HEK293 (cell line): ENCODE measurements around the gene EID2.
A peak's percentile ranks its signal among the peaks of the same experiment; 100 is the strongest.

Experiments
- CTCF ChIA-PET: fragments of 350-600 bp; formaldehyde crosslinking; extraction: SDS; loops from one replicate; lab custom pipeline; 2021; ENCODE audit warnings: antibody characterized with exemption; lab: Yijun Ruan, JAX
- POLR2A ChIA-PET: fragments of 300-600 bp; formaldehyde crosslinking; extraction: SDS; loops from one replicate; lab custom pipeline; 2020; ENCODE audit warnings: antibody characterized with exemption, inconsistent platforms; lab: Yijun Ruan, JAX
- H3K27ac ChIP-seq: fragments of 200-500 bp; sonication (Bioruptor generic); 2 replicates; pipeline ENCODE4 v1.5.1; 2014; ENCODE audit warnings: low read depth, low read length, control low read depth, inconsistent platforms; ENCODE audit errors: extremely low read depth
- H3K36me3 ChIP-seq, 2 experiments: fragments of 200-500 bp in 1 of 2; sonication (Bioruptor generic) in 1 of 2; 1 replicate in 1 of 2; 2 replicates in 1 of 2; pipeline ENCODE4 v1.5.1; 2014 to 2017; ENCODE audit warnings: inconsistent platforms in 2 of 2, low read length in 2 of 2; ENCODE audit not compliant: control insufficient read depth in 2 of 2, insufficient read depth in 1 of 2
- H3K4me1 ChIP-seq: fragments of 200-500 bp; sonication (Bioruptor generic); 2 replicates; pipeline ENCODE4 v1.5.1; 2014; ENCODE audit warnings: mild to moderate bottlenecking, low read length, inconsistent platforms; ENCODE audit not compliant: control insufficient read depth, insufficient read depth
- H3K4me3 ChIP-seq: 2 replicates; pipeline ENCODE4 v1.5.1; 2011; ENCODE audit warnings: low read depth, mild to moderate bottlenecking, control low read depth, low read length, moderate library complexity
- H3K9me3 ChIP-seq: fragments of 200-500 bp; sonication (Bioruptor generic); 2 replicates; pipeline ENCODE4 v1.5.1; 2014; ENCODE audit warnings: low read depth, low read length, inconsistent platforms; ENCODE audit not compliant: control insufficient read depth, insufficient read depth
- EGR2 ChIP-seq: fragments of 450-650 bp; formaldehyde crosslinking; IDR thresholded peaks from 2 replicates; pipeline ENCODE4 v1.5.1; 2016; ENCODE audit warnings: low read depth, missing biosample characterization, missing genetic modification characterization
- GLI2 ChIP-seq: fragments of 450-650 bp; formaldehyde crosslinking; IDR thresholded peaks from 2 replicates; pipeline ENCODE4; 2017; ENCODE audit warnings: missing biosample characterization, missing genetic modification characterization, low read depth, borderline replicate concordance
- GLIS2 ChIP-seq: fragments of 450-650 bp; formaldehyde crosslinking; IDR thresholded peaks from 2 replicates; pipeline ENCODE4 v1.5.1; 2016; ENCODE audit warnings: missing biosample characterization, missing genetic modification characterization
- HOXA7 ChIP-seq: sonication (generic); formaldehyde crosslinking; IDR thresholded peaks from 2 replicates; pipeline ENCODE4 v1.8.1; 2022; ENCODE audit warnings: missing genetic modification reagents, borderline replicate concordance
- INSM2 ChIP-seq: fragments of 450-650 bp; formaldehyde crosslinking; IDR thresholded peaks from 2 replicates; pipeline ENCODE4 v1.5.1; 2016; ENCODE audit warnings: missing biosample characterization, missing genetic modification characterization
- KLF10 ChIP-seq: fragments of 450-650 bp; IDR thresholded peaks from 2 replicates; pipeline ENCODE4 v1.5.1; 2018; ENCODE audit warnings: missing biosample characterization, mild to moderate bottlenecking, missing genetic modification characterization
- KLF8 ChIP-seq: fragments of 450-650 bp; formaldehyde crosslinking; IDR thresholded peaks from 2 replicates; pipeline ENCODE4 v1.5.1; 2016; ENCODE audit warnings: missing biosample characterization, missing genetic modification characterization
- MEIS1 ChIP-seq: sonication (generic); formaldehyde crosslinking; IDR thresholded peaks from 2 replicates; pipeline ENCODE4 v1.8.1; 2022; ENCODE audit warnings: missing genetic modification reagents, mild to moderate bottlenecking, borderline replicate concordance
- OVOL3 ChIP-seq: fragments of 450-650 bp; formaldehyde crosslinking; IDR thresholded peaks from 2 replicates; pipeline ENCODE4 v1.5.1; 2016; ENCODE audit warnings: missing biosample characterization, missing genetic modification characterization
- PRDM10 ChIP-seq: fragments of 450-650 bp; formaldehyde crosslinking; IDR thresholded peaks from 2 replicates; pipeline ENCODE4 v1.5.1; 2016; ENCODE audit warnings: missing biosample characterization, missing genetic modification characterization
- PRDM4 ChIP-seq: fragments of 450-650 bp; formaldehyde crosslinking; IDR thresholded peaks from 2 replicates; pipeline ENCODE4 v1.5.1; 2017; ENCODE audit warnings: missing biosample characterization, missing genetic modification characterization
- WT1 ChIP-seq: fragments of 450-650 bp; formaldehyde crosslinking; IDR thresholded peaks from 2 replicates; pipeline ENCODE4 v1.5.1; 2016; ENCODE audit warnings: missing biosample characterization, missing genetic modification characterization
- YY2 ChIP-seq: fragments of 450-650 bp; formaldehyde crosslinking; IDR thresholded peaks from 2 replicates; pipeline ENCODE4 v1.5.1; 2016; ENCODE audit warnings: missing biosample characterization, missing genetic modification characterization
- ZBTB26 ChIP-seq: fragments of 450-650 bp; formaldehyde crosslinking; optimal IDR thresholded peaks from 2 replicates; pipeline ENCODE3; 2016; ENCODE audit warnings: missing biosample characterization, mild to moderate bottlenecking, missing genetic modification characterization
- ZBTB44 ChIP-seq: fragments of 450-650 bp; IDR thresholded peaks from 2 replicates; pipeline ENCODE4 v1.5.1; 2018; ENCODE audit warnings: missing biosample characterization, mild to moderate bottlenecking, missing genetic modification characterization
- ZBTB8A ChIP-seq: fragments of 450-650 bp; formaldehyde crosslinking; IDR thresholded peaks from 2 replicates; pipeline ENCODE4 v1.5.1; 2016; ENCODE audit warnings: missing biosample characterization, missing genetic modification characterization
- ZIC2 ChIP-seq: fragments of 450-650 bp; formaldehyde crosslinking; IDR thresholded peaks from 2 replicates; pipeline ENCODE4 v1.5.1; 2016; ENCODE audit warnings: missing biosample characterization, missing genetic modification characterization
- ZNF138 ChIP-seq: fragments of 450-650 bp; formaldehyde crosslinking; IDR thresholded peaks from 2 replicates; pipeline ENCODE4 v1.5.1; 2016; ENCODE audit warnings: missing biosample characterization, missing genetic modification characterization, borderline replicate concordance
- ZNF146 ChIP-seq: fragments of 450-650 bp; formaldehyde crosslinking; IDR thresholded peaks from 2 replicates; pipeline ENCODE4 v1.5.1; 2016; ENCODE audit warnings: missing biosample characterization, missing genetic modification characterization
- ZNF239 ChIP-seq: fragments of 450-650 bp; formaldehyde crosslinking; IDR thresholded peaks from 2 replicates; pipeline ENCODE4 v1.5.1; 2016; ENCODE audit warnings: missing biosample characterization, missing genetic modification characterization
- ZNF248 ChIP-seq: fragments of 450-650 bp; formaldehyde crosslinking; IDR thresholded peaks from 2 replicates; pipeline ENCODE4 v1.5.1; 2017; ENCODE audit warnings: missing biosample characterization, missing genetic modification characterization
- ZNF394 ChIP-seq: fragments of 450-650 bp; formaldehyde crosslinking; IDR thresholded peaks from 2 replicates; pipeline ENCODE4 v1.5.1; 2016; ENCODE audit warnings: missing biosample characterization, missing genetic modification characterization, mild to moderate bottlenecking, moderate library complexity, borderline replicate concordance
- ZNF600 ChIP-seq: fragments of 450-650 bp; formaldehyde crosslinking; IDR thresholded peaks from 2 replicates; pipeline ENCODE4 v1.5.1; 2016; ENCODE audit warnings: missing biosample characterization, missing genetic modification characterization
- ZNF623 ChIP-seq: fragments of 450-650 bp; formaldehyde crosslinking; IDR thresholded peaks from 2 replicates; pipeline ENCODE4 v1.5.1; 2016; ENCODE audit warnings: missing biosample characterization, missing genetic modification characterization
- ZNF707 ChIP-seq: fragments of 450-650 bp; formaldehyde crosslinking; IDR thresholded peaks from 2 replicates; pipeline ENCODE4 v1.5.1; 2016; ENCODE audit warnings: missing biosample characterization, missing genetic modification characterization
- ZNF747 ChIP-seq: fragments of 450-650 bp; formaldehyde crosslinking; IDR thresholded peaks from 2 replicates; pipeline ENCODE4 v1.5.1; 2016; ENCODE audit warnings: missing biosample characterization, missing genetic modification characterization
- ZNF768 ChIP-seq: fragments of 450-650 bp; formaldehyde crosslinking; IDR thresholded peaks from 2 replicates; pipeline ENCODE4 v1.5.1; 2018; ENCODE audit warnings: missing biosample characterization, mild to moderate bottlenecking, missing genetic modification characterization

Gene EID2

DNA sequence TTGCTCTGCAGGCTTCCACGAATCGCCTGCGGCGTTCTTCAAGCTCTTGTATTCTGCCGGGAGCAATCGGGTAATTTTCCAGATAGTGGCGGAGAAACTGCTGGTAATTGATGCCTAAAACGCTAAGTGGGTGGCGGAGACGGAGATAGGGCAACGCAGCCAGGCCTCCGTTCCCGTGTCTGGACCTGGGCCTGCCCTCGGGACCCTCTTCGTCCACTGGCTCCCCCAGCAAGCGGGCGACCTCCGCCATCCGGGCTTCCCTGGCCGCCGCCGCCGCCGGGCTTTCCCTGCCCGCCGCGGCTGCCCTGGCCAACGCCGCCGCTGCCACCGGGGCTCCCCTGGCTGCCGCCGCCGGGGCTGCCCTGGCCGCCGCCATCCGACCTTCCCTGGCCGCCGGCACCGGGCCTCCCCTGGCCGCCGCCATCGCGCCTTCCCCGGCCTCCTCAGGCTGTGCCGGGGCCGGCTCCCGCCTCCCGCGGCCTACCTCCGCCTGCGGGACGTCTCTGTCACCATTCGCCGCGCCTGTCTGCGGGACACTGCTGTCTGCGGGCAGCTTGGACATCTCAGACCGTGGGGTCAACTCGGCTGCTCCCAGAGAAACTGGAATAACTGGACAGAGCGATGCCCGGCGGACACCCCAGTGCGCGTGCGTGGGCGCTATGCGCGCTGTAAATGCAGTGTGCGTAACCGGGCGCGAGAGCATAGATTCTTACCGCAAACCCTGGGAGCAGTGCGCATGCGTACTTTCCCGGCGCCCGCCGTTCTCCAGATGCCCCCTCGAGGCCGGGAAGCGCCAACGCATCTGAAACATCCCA lies at the start of gene EID2:
Gene EID2 (minus strand): TSS at position 644 of the 815 bp plus-strand sequence. CDS start 82 bp downstream, at position 562.
- POLR2A ChIA-PET = interaction anchor here (0.6 to 2.3 kb wide), 8 partner anchors 10 to 148 kb away, joined by 3 to 30 read pairs (median 4); partner anchors contain the start of genes MED29, PAF1, RPS16 and TIMM50
- H3K9me3 ChIP-seq = no peaks in the 10 kb centered on the region
- peak within 1 kb of the TSS; percentile 97 for H3K27ac ChIP-seq
- CTCF ChIA-PET = interaction anchor here (0.6 to 4.2 kb wide), 25 partner anchors 11 to 512 kb away, joined by 3 to 30 read pairs (median 4); partner anchors contain the start of gene RPS16
- H3K36me3 ChIP-seq = peaks cover 2 to 27% of the 10 kb centered on the region in 2 experiments
- H3K4me1 ChIP-seq = peaks cover 16% of the 10 kb centered on the region
- peak within 1 kb of the TSS; percentile 83 for H3K4me3 ChIP-seq
- 0 out of 2 replicates have a peak, but pooled peaks have one; percentile 33 for TF ChIP-seq INSM2 (tag by site-specific recombination)
- TF ChIP-seq ZNF138 (tag by site-specific recombination) = no peak
- TF ChIP-seq ZNF707 (tag by site-specific recombination) = no peak
- 0 out of 2 replicates have a peak, but pooled peaks have one; percentile 65 for TF ChIP-seq HOXA7
- no peak for TF ChIP-seq OVOL3
- TF ChIP-seq ZNF600 (tag by site-specific recombination) = peak; percentile 75
- TF ChIP-seq ZBTB26 (tag by site-specific recombination) = peak; percentile 100
- no peak for TF ChIP-seq KLF8 (tag by site-specific recombination)
- no peak for TF ChIP-seq ZNF146 (tag by site-specific recombination)
- 0 out of 2 replicates have a peak, but pooled peaks have one; percentile 5 for TF ChIP-seq WT1
- TF ChIP-seq PRDM4 (tag by site-specific recombination) = 0 out of 2 replicates have a peak, but pooled peaks have one; percentile 3
- TF ChIP-seq PRDM10 (tag by site-specific recombination) = no peak
- peak; percentile 55; the same call in 1 of the 2 replicates for TF ChIP-seq ZBTB8A (tag by site-specific recombination)
- no peak for TF ChIP-seq ZIC2 (tag by site-specific recombination)
- TF ChIP-seq ZNF248 (tag by site-specific recombination) = no peak
- TF ChIP-seq GLI2 (tag by site-specific recombination) = no peak
- no peak for TF ChIP-seq ZNF239 (tag by site-specific recombination)
- peak; percentile 92 for TF ChIP-seq EGR2 (tag by site-specific recombination)
- peak; percentile 84; the same call in 1 of the 2 replicates for TF ChIP-seq ZNF394 (tag by site-specific recombination)
- peak; percentile 89 for TF ChIP-seq YY2 (tag by site-specific recombination)
- no peak; the same call in 1 of the 2 replicates for TF ChIP-seq ZNF623 (tag by site-specific recombination)
- TF ChIP-seq ZNF768 (tag by site-specific recombination) = no peak
- TF ChIP-seq KLF10 (tag by site-specific recombination) = 0 out of 2 replicates have a peak, but pooled peaks have one; percentile 15
- TF ChIP-seq ZBTB44 (tag by site-specific recombination) = peak; percentile 55; the same call in 1 of the 2 replicates
- TF ChIP-seq GLIS2 = no peak
- TF ChIP-seq MEIS1 = no peak
- no peak for TF ChIP-seq ZNF747
